Upper lobe of left lung (tissue), 4 donors: ENCODE results near the gene ATP2B1.

Source experiments
- CTCF ChIP-seq, 6 experiments: fragments of 450-650 bp in 4 of 6; fragments of 200-600 bp in 2 of 6; sonication (generic) in 2 of 6; IDR thresholded peaks; one replicate each; pipeline ENCODE4 v1.5.1; 2016 to 2019; ENCODE audit warnings: antibody characterized with exemption in 6 of 6
- EP300 ChIP-seq, 4 donors: sonication (generic); formaldehyde crosslinking; IDR thresholded peaks; one replicate each; pipeline ENCODE4 v1.5.1; 2017; ENCODE audit warnings: antibody characterized with exemption in 4 of 4, control low read depth in 2 of 4
- POLR2A ChIP-seq, 4 donors: fragments of 450-650 bp; IDR thresholded peaks; one replicate each; pipeline ENCODE4 v1.5.1; 2016 to 2017; ENCODE audit warnings: antibody characterized with exemption in 4 of 4, mild to moderate bottlenecking in 2 of 4

- TF ChIP-seq CTCF (IDR thresholded peaks at IDR 0.05) = no peak
- no peak for TF ChIP-seq EP300 (IDR thresholded peaks at IDR 0.05)
- no peak for TF ChIP-seq POLR2A (IDR thresholded peaks at IDR 0.05)
Measured at GRCh38 chr12:89556976-89557375, 151.7 kb downstream of the ATP2B1 start.
